ENCODE measurements around the gene KCTD13. TPM values are rescaled to one million over a fixed set of nuclear protein-coding genes. Genes with fewer than 3 reads are reported as not detected.

The KCTD13 gene, protein sequence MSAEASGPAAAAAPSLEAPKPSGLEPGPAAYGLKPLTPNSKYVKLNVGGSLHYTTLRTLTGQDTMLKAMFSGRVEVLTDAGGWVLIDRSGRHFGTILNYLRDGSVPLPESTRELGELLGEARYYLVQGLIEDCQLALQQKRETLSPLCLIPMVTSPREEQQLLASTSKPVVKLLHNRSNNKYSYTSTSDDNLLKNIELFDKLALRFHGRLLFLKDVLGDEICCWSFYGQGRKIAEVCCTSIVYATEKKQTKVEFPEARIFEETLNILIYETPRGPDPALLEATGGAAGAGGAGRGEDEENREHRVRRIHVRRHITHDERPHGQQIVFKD
- 6.2 and 10.2 TPM in 2 replicates for total RNA-seq

GRCh38 chr16:29925781-29926710 lies at the start of gene KCTD13:
KCTD13 (minus strand) TSS chr16:29926226; CDS start chr16:29926033, 193 bp downstream.

GRCh38 chr16:29973384-29974246 lies 47.6 kb upstream of the KCTD13 start, which contains the start of gene TAOK2:
TAOK2 (plus strand) TSS chr16:29973868; CDS start chr16:29977773, 3,905 bp downstream.

DNA sequence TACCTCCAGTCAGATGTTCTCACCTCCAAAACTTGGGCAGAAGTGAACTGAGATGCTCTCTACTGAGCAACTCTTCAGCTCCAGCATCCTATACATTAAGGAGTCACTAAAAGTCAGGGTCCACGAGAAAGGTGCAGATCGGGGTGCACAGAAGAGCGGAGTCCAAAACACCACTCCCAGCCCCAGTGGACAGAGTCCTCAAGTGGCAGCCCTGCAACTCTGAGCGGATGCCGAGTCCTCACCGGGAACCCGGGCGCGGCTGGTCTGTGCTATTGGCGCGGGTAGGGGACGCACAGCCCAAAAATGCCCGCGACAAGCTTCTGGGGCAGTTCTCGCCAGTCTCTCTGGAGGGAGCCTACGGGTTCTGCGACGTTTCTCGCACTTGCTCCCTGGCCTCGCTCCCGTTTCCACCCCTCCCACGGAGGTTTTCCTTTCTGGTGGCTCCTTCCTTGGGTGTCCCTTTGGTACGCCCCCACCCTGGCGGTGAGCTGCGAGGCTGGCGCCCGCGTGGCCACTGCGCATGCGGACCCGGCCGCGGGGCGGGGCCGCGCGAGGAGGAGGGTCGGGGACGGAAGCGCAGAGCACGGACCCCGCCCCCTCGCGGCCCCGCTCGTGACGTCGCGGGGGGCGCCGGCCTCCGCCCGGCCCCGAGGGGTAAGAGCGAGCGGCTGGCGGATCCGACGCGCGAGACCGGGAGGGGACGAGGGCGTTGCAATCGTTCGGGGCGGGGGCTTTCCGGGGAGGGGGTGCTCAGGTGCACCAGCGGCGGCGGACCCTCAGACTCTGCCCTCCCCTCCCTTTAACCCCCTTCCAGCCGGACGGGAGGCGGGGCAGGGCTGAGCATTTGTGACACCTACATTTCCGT lies 35.7 kb upstream of the KCTD13 start, which contains the start of gene TMEM219:
TSS of gene TMEM219 (plus strand) at position 601 of the 865 bp plus-strand sequence. CDS start 1,065 bp downstream, outside the sequence.

GRCh38 chr16:29900102-29900887 lies 25.7 kb downstream of the KCTD13 start, which contains the start of gene ASPHD1:
ASPHD1 (plus strand) TSS chr16:29900488; CDS start chr16:29900972, 484 bp downstream.

GRCh38 chr16:29899516-29900101 lies 26.4 kb downstream of the KCTD13 start, which contains the start of gene SEZ6L2:
SEZ6L2 (minus strand) TSS chr16:29899550; CDS start chr16:29899019, 531 bp downstream.

GRCh38 chr16:29862884-29863668 lies 63.0 kb downstream of the KCTD13 start, which contains the start of gene CDIPT:
CDIPT (minus strand) TSS chr16:29863226; CDS start chr16:29862857, 369 bp downstream.

Other genes starting within 250 kb of the KCTD13 start
- gene QPRT, start 247.0 kb downstream of the KCTD13 start, total RNA-seq: 18.7 and 23.7 TPM in 2 replicates
- not detected in 2 replicates for gene C16orf54, start 180.2 kb downstream of the KCTD13 start, total RNA-seq
- gene ZG16, start 148.0 kb downstream of the KCTD13 start, total RNA-seq: not detected in 2 replicates
- 47.0 and 73.7 TPM in 2 replicates for gene KIF22, start 135.5 kb downstream of the KCTD13 start, total RNA-seq
- gene MAZ, start 119.7 kb downstream of the KCTD13 start, total RNA-seq: 204 and 210 TPM in 2 replicates
- gene PRRT2, start 114.0 kb downstream of the KCTD13 start, total RNA-seq: 0.39 and 0.73 TPM in 2 replicates
- 13.6 and 19.9 TPM in 2 replicates for gene PAGR1, start 110.1 kb downstream of the KCTD13 start, total RNA-seq
- 246 and 329 TPM in 2 replicates for gene MVP, start 105.8 kb downstream of the KCTD13 start, total RNA-seq
- gene CDIPT, start 63.0 kb downstream of the KCTD13 start, total RNA-seq: 57.7 and 65.4 TPM in 2 replicates
- gene SEZ6L2, start 26.7 kb downstream of the KCTD13 start, total RNA-seq: 0.73 and 0.98 TPM in 2 replicates
- gene ASPHD1, start 25.7 kb downstream of the KCTD13 start, total RNA-seq: 2.3 and 4.4 TPM in 2 replicates
- gene TMEM219, start 35.9 kb upstream of the KCTD13 start, total RNA-seq: 40.7 and 53.3 TPM in 2 replicates
- 32.3 and 42.2 TPM in 2 replicates for gene TAOK2, start 47.6 kb upstream of the KCTD13 start, total RNA-seq
- 5.9 and 8.2 TPM in 2 replicates for gene HIRIP3, start 69.4 kb upstream of the KCTD13 start, total RNA-seq
- 18.7 and 21.7 TPM in 2 replicates for gene INO80E, start 70.0 kb upstream of the KCTD13 start, total RNA-seq
- 0.20 and 0.37 TPM in 2 replicates for gene DOC2A, start 84.8 kb upstream of the KCTD13 start, total RNA-seq
- not detected in 2 replicates for gene C16orf92, start 97.0 kb upstream of the KCTD13 start, total RNA-seq
- gene TLCD3B, start 105.0 kb upstream of the KCTD13 start, total RNA-seq: not detected in 2 replicates
- 847 and 985 TPM in 2 replicates for gene ALDOA, start 139.5 kb upstream of the KCTD13 start, total RNA-seq
- 182 and 190 TPM in 2 replicates for gene PPP4C, start 149.8 kb upstream of the KCTD13 start, total RNA-seq
- gene TBX6, start 165.7 kb upstream of the KCTD13 start, total RNA-seq: 0.39 TPM in 1 of 2 replicates, not detected in the other
- gene YPEL3, start 170.0 kb upstream of the KCTD13 start, total RNA-seq: 6.6 and 9.2 TPM in 2 replicates
- gene GDPD3, start 187.3 kb upstream of the KCTD13 start, total RNA-seq: 0.78 and 1.8 TPM in 2 replicates
- gene MAPK3, start 197.0 kb upstream of the KCTD13 start, total RNA-seq: 50.0 and 59.2 TPM in 2 replicates